NCI-H345 treated with DMSO at 0.1 percent for 48 hours (cell line): ENCODE results near the gene CEP350.

Experiments used
- DNase-seq: peaks from one replicate; lab custom pipeline; 2025; ENCODE audit not compliant: unreplicated experiment; lab: John Stamatoyannopoulos, UW

CEP350 gene

GRCh38 chr1:180046674-180047073 lies 92.1 kb downstream of the CEP350 start:
- DNase-seq, result no peak

GRCh38 chr1:180053594-180054567 lies 99.3 kb downstream of the CEP350 start:
- DNase-seq, result no peak

DNA sequence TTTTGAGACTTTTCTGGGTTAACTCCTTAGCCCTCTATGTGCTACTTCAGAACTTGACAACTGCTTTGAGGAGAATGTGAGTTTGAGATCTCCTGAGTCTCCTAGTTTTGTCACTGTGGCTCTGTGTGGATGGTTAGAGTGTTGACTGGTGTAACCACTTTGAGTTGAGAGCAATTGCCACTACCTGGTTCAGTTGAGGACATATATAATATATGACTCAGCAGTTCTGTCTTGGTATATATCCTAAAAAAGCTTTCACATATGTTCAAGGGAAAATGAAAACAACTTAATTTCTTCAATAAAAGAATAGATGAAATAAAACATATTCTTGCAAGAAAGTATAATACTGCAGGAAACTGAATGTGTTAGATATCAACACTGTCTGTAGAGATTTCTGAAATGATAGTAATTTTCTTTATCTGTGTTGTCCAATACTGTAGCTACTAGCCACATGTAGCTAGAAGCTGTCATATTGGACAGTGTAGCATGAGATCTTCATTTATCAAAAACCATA lies 103.3 kb downstream of the CEP350 start:
- DNase-seq, result no peak

DNA sequence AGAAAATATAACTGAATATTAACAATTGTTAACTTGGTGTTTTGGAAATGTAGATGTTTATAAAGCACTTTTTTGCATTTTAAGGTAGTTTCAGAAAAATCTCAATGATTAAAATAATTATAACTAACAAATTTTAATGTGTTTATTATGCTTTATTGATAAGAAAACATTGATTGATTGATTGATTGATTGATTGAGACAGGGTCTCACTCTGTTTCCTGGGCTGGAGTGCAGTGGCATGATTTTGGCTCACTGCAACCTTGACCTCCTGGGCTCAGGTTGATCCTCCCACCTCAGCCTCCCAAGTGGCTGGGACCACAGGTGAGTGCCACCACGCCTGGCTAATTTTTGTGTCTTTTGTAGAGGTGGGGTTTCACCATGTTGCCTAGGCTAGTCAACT lies 106.4 kb downstream of the CEP350 start:
- no peak for DNase-seq

DNA sequence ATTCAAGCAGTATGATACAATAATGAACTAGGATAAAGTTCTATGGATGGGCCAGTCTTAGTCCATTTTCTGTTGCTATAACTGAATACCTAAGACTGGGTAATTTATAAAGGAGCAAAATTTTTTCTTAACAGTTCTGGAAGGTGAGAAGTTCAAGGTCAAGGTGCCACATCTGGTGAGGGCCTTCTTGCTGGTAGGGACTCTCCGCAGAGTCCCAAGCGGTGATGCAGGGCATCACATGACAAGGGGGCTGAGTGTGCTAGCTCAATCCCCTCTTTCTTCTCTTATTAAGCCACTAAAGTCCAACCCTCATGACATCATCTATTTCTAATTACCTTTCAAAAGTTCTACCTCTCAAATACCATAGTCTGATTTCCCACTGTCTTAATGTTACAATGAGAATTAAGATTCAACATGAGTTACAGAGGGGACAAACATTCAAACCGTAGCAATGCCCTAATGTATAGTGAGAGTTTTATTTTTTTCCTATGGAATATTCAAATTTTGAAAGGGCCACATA lies 107.9 kb downstream of the CEP350 start:
- DNase-seq, result no peak

DNA sequence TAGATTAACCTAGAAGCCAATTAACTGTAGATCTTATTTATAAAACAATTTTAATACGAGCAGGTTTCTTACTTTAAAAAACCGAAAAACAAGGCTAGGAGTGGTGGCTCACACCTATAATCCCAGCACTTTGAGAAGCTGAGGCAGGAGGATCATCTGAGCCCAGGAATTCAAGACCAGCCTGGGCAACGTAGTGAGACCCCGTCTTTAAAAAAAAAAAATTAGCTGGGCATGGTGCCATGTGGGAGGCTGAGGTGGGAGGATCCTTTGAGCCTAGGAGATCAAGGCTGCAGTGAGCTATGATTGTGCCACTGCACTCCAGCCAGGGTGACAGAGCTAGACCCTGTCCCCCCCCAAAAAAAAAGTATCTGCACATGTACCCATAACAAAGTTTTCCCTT lies 110.8 kb downstream of the CEP350 start:
- no peak for DNase-seq

DNA sequence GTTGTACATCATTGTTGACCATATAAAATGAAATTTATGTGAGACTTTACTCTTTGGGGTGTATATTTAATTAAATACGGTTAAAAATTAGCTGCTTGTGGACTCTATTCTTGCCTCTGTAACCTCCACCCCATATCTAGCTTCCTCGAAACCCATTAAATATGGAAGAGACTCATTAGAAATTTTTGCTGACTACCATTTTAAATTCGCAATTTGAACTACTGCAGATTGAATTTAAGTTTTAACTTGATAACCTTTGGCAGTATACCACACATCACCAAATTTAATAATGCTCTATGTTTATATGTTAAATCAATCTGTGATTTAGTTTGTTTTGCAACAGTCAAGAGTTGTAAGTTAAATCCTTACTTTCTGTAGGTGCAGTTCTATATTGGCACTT lies 111.5 kb downstream of the CEP350 start:
- no peak for DNase-seq

- no peak for DNase-seq
Observed at GRCh38 chr1:180070286-180070685, 115.7 kb downstream of the CEP350 start.

DNA sequence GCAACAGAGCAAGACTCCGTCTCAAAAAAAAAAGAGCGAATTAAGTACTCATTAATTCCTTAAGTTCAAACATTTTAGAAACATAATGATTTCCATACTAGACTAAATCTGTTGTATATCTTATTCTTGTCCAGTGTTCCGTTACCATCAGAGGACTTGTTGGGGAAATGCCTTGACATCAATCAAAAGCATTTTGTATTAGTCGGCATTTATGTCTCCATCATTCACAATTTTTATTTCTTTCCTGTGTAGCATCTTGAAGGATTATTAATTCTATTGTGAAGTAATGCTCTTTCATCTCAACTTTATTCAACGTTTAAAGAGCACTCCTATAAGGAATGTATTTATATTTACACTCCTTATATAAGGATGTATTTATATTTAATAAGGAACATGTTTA lies 117.1 kb downstream of the CEP350 start:
- DNase-seq, result no peak

GRCh38 chr1:180080439-180080838 lies 125.8 kb downstream of the CEP350 start:
- no peak for DNase-seq

GRCh38 chr1:180081474-180081873 lies 126.9 kb downstream of the CEP350 start:
- no peak for DNase-seq

- DNase-seq, result no peak
Observed at GRCh38 chr1:180083164-180083563, 128.6 kb downstream of the CEP350 start.

- DNase-seq, result no peak
Observed at GRCh38 chr1:180084867-180085266, 130.3 kb downstream of the CEP350 start.

- no peak for DNase-seq
Observed at GRCh38 chr1:180085331-180085730, 130.7 kb downstream of the CEP350 start.

GRCh38 chr1:180092931-180093650 lies 138.5 kb downstream of the CEP350 start:
- DNase-seq, result no peak

DNA sequence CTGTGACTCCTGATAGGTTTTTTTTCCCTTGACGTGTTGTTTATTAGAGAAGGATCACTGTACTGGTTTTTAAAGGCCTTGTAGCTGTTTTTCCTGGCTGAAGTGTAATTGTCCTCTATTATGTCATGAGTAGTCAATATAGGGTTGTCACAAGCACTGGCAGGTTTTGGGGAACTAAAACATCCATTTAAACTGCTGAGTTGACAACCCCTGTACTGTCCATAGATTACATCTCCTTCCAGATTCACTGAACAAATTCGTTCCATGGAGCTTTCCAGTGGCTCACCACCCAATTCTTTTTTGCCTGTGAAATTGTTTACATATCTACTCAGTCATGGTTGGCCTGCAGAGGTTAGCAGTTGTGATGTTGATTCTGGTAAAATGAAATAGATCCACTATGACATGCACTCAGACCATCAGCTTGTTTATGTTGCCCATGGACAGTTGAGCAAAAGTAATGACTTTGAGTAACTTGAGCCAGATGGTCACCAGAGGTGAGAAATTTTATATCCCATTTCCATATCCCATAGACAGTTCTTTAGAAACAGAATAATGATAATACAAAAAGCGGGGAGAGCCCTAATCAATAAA lies 140.2 kb downstream of the CEP350 start:
- no peak for DNase-seq

- no peak for DNase-seq
Observed at GRCh38 chr1:180096584-180097325, 142.1 kb downstream of the CEP350 start.

DNA sequence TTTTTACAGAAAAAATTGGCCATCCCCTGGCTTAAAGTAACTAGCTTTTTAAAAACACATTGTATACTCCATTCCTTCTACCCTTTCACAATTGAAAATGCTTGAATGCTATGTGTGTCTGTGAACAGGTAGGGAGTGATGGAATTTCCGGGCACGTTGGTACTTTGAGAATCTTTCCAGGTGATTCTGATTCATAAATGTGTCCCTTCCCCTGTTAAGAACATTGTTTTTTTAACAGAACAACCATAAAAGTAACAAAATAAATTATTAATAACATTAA lies 142.7 kb downstream of the CEP350 start:
- DNase-seq, result no peak

DNA sequence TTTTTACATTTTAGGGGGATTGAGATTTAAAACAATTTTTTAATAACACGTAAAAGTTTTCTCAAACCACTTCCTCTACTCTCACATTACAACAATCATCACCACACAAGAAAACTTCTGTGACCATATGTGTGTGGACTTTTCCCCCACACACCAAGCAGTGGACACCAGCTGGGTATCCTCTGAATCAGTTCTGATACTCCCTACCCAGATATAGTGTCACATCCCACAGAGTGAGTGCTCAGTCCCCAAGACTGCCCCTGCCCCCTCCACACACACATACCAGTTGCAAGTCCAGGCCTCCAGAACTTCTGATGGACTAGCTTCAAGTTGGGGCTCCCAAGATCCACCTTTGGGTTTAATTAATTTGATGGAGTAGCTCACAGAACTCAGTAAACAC lies 146.8 kb downstream of the CEP350 start:
- no peak for DNase-seq

- no peak for DNase-seq
Observed at GRCh38 chr1:180103819-180104218, 149.2 kb downstream of the CEP350 start.

GRCh38 chr1:180112091-180112490 lies 157.5 kb downstream of the CEP350 start:
- DNase-seq, result no peak
